Pancreas (tissue), 10 donors: ENCODE measurements around the gene SLC2A11. TPM values are rescaled to one million over a fixed set of nuclear protein-coding genes. Genes with fewer than 3 reads are reported as not detected.

Source experiments
- ATAC-seq, 4 donors: fragments of 200-7000 bp; cut with Tn5 transposase; one replicate each; pipeline versions ENCODE4 v1.8.0 to v1.9.1; 2020; ENCODE audit warnings: mild to moderate bottlenecking in 4 of 4, moderate library complexity in 4 of 4
- DNase-seq, 6 donors: peaks; one replicate each; pipeline ENCODE4 v3.0.0-alpha.2; 2020
- FAIRE-seq: peaks from 2 replicates; lab custom pipeline; 2012; peaks lifted over from hg19 to GRCh38; lab: Jason Lieb, UNC
- H3K27ac ChIP-seq, 4 donors: fragments of 200-600 bp; sonication (generic); 1 replicate in 3 of 4; 2 replicates in 1 of 4; pipeline versions ENCODE4 v1.5.0 to v1.8.0; 2020
- H3K27me3 ChIP-seq, 4 donors: fragments of 200-600 bp; one replicate each; pipeline ENCODE4 v1.8.0; 2021
- H3K36me3 ChIP-seq, 3 donors: fragments of 200-600 bp; sonication (generic) in 1 of 3; one replicate each; pipeline versions ENCODE4 v1.5.0 to v1.8.0; 2020 to 2021
- H3K4me1 ChIP-seq, 3 donors: fragments of 200-600 bp; one replicate each; pipeline ENCODE4 v1.8.0; 2021
- H3K4me3 ChIP-seq, 4 donors: fragments of 200-600 bp; sonication (generic) in 2 of 4; one replicate each; pipeline versions ENCODE4 v1.5.0 to v1.8.0; 2020 to 2021
- H3K9me3 ChIP-seq, 4 donors: fragments of 200-600 bp; one replicate each; pipeline ENCODE4 v1.8.0; 2021
- CTCF ChIP-seq, 4 donors: fragments of 200-600 bp; sonication (generic) in 3 of 4; IDR thresholded peaks; one replicate each; pipeline versions ENCODE4 v1.5.0 to v1.8.0; 2021; ENCODE audit warnings: antibody characterized with exemption in 4 of 4
- WGBS, 2 donors: extraction: QIAGEN DNeasy Blood & Tissue Kit; methylation state at CpG; one replicate each; pipeline ENCODE4 v1.1.7; 2013; 5-methylcytosine and 5-hydroxymethylcytosine counted together
- intact Hi-C, 3 donors: fragments of 100-400 bp; cut with DNase I; formaldehyde crosslinking; loops; one replicate each; pipeline versions ENCODE4 v1.11.1 to v1.14.2; 2022
- polyA plus RNA-seq, 2 donors: library from polyadenylated mRNA; stranded (reverse); fragments of 200-250 nt; gene quantifications; one replicate each; pipeline ENCODE4 v1.2.3, GENCODE V29; 2013
- total RNA-seq, 6 donors: library from RNA; stranded (reverse); fragmentation: NEBNext Ultra II Directional in 4 of 6; extraction: Animal tissue kit (Norgen Biotek cat#: 25700) in 4 of 6; gene quantifications; one replicate each; pipeline versions ENCODE4 v1.2.1 to v1.2.4, GENCODE V29; 2021 to 2023
- donor health status: healthy with polysubstance abuse.
- donor health status: DM: no; HTN: no; CAD: no; lungs with moderate emphysema.
- donor health status: DM: no; HTN: no; CAD: no.
- donor health status: control.
- donor health status: control.
- donor health status: Bipolar disorder and iron deficiency.
- donor health status: DM: yes; HTN: yes; CAD: no.
- donor health status: DM: no; HTN: no; CAD: no.
- donor health status: DM: no; HTN: no; CAD: no.
- donor health status: DM: yes; HTN: yes; CAD: no.

Gene SLC2A11
- total and polyA plus RNA-seq, 8 donors: 10.3 to 21.9 (median 17.8) TPM

GRCh38 chr22:23832226-23833016, 25.3 kb upstream of the SLC2A11 start:
- peak in 2 of 6 donors; percentile 46 to 51 for DNase-seq
- FAIRE-seq: no peak
- no peak overlapping the region for H3K4me3 ChIP-seq
- H3K36me3 ChIP-seq: peaks cover 0 to 28% (median 3%) of the 10 kb centered on the region in 3 donors
- no peaks in the 10 kb centered on the region for H3K9me3 ChIP-seq
- no peaks in the 10 kb centered on the region for H3K27me3 ChIP-seq
- intact Hi-C loops: no loop called here
- WGBS, 2 donors: 72 to 85% methylated on average over 11 of the region's 11 CpGs
- no peak for ATAC-seq
- H3K27ac ChIP-seq: no peak overlapping the region
- H3K4me1 ChIP-seq: peaks cover 0 to 13% (median 13%) of the 10 kb centered on the region in 3 donors
- TF ChIP-seq CTCF (IDR thresholded peaks at IDR 0.05): no peak

- H3K36me3 ChIP-seq: peaks cover 0 to 25% (median 3%) of the 10 kb centered on the region in 3 donors
- no peak for TF ChIP-seq CTCF (IDR thresholded peaks at IDR 0.05)
- intact Hi-C loops: no loop called here
- H3K4me3 ChIP-seq: no peak overlapping the region
- ATAC-seq: no peak
- no peaks in the 10 kb centered on the region for H3K9me3 ChIP-seq
- H3K4me1 ChIP-seq: peaks cover 0 to 13% (median 13%) of the 10 kb centered on the region in 3 donors
- H3K27ac ChIP-seq: no peak overlapping the region
- peak in 2 of 6 donors; percentile 44 to 48 for DNase-seq
- H3K27me3 ChIP-seq: no peaks in the 10 kb centered on the region
- 86 to 93% methylated on average over 16 of the region's 16 CpGs for WGBS, 2 donors
- no peak for FAIRE-seq
These were observed 24.5 kb upstream of the SLC2A11 start for GRCh38 chr22:23833017-23833751.

- H3K27ac ChIP-seq: no peak overlapping the region
- peak in 2 of 6 donors; percentile 60 to 68 for DNase-seq
- ATAC-seq: no peak
- no peak overlapping the region for H3K4me3 ChIP-seq
- H3K36me3 ChIP-seq: peaks cover 0 to 25% (median 3%) of the 10 kb centered on the region in 3 donors
- H3K27me3 ChIP-seq: no peaks in the 10 kb centered on the region
- intact Hi-C loops: no loop called here
- H3K9me3 ChIP-seq: no peaks in the 10 kb centered on the region
- 75 to 78% methylated on average over 13 of the region's 13 CpGs for WGBS, 2 donors
- FAIRE-seq: no peak
- peaks cover 0 to 13% (median 13%) of the 10 kb centered on the region in 3 donors for H3K4me1 ChIP-seq
- no peak for TF ChIP-seq CTCF (IDR thresholded peaks at IDR 0.05)
These were observed 23.8 kb upstream of the SLC2A11 start for GRCh38 chr22:23833911-23834317.

GRCh38 chr22:23834406-23834792, 23.3 kb upstream of the SLC2A11 start:
- H3K4me1 ChIP-seq: peaks cover 0 to 13% (median 13%) of the 10 kb centered on the region in 3 donors
- 84 to 97% methylated on average over 3 of the region's 3 CpGs for WGBS, 2 donors
- peak overlapping the region; percentile 20 to 59 (median 40) for H3K27ac ChIP-seq
- no peak for ATAC-seq
- H3K9me3 ChIP-seq: no peaks in the 10 kb centered on the region
- intact Hi-C loops: no loop called here
- no peak for FAIRE-seq
- DNase-seq: no peak
- H3K27me3 ChIP-seq: no peaks in the 10 kb centered on the region
- H3K4me3 ChIP-seq: no peak overlapping the region
- no peak for TF ChIP-seq CTCF (IDR thresholded peaks at IDR 0.05)
- H3K36me3 ChIP-seq: peaks cover 0 to 25% (median 3%) of the 10 kb centered on the region in 3 donors
